DMS 273 (cell line): ENCODE results near the gene ARHGAP44.

Experiments used
- DNase-seq: peaks from one replicate; lab custom pipeline; 2025; ENCODE audit not compliant: unreplicated experiment; lab: John Stamatoyannopoulos, UW

Gene ARHGAP44

GRCh38 chr17:12896180-12896785 lies 107.0 kb downstream of the ARHGAP44 start:
- no peak for DNase-seq

- no peak for DNase-seq
Observed at GRCh38 chr17:12898110-12898509, 108.8 kb downstream of the ARHGAP44 start.

GRCh38 chr17:12899604-12900003 lies 110.3 kb downstream of the ARHGAP44 start:
- DNase-seq = no peak

- no peak for DNase-seq
Observed at GRCh38 chr17:12900474-12900873, 111.2 kb downstream of the ARHGAP44 start.

GRCh38 chr17:12902046-12902445 lies 112.7 kb downstream of the ARHGAP44 start:
- no peak for DNase-seq

DNA sequence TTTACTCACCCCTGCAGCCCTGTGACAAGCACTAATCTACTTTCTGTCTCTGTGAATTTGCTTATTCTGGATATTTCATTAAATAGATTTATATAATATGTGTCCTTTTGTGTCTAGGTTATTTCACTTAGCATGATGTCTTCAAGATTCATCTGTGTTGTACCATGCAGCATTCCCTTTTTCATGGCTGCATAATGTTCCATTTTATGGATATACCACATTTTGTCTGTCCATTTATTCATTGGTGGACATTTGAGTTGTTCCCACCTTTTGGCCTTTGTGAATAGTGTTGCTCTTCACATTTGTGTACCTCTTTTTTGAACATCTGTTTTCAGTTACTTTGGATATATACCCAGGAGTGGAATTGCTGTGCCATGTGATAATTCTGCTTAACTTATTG lies 118.2 kb downstream of the ARHGAP44 start:
- DNase-seq = no peak

GRCh38 chr17:12909046-12909445 lies 119.7 kb downstream of the ARHGAP44 start:
- no peak for DNase-seq

DNA sequence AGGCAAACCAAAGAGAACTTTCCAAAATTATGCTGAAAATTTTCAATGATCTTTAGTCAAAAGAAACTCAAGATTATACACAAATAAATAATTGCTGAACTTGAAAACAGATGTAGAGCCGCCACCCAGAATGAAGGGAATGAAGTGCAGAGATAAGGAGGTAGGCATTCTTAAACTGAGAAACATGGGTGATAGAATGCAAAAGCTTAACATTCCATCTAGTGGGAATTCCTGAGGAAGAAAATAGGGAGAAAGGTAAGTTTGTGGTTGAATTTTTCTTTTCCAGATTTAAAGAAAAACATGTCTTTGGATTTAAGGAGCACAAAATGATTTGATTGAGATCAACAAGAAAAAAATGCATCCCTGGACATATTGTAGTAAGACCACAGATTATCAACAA lies 120.2 kb downstream of the ARHGAP44 start:
- DNase-seq = no peak

DNA sequence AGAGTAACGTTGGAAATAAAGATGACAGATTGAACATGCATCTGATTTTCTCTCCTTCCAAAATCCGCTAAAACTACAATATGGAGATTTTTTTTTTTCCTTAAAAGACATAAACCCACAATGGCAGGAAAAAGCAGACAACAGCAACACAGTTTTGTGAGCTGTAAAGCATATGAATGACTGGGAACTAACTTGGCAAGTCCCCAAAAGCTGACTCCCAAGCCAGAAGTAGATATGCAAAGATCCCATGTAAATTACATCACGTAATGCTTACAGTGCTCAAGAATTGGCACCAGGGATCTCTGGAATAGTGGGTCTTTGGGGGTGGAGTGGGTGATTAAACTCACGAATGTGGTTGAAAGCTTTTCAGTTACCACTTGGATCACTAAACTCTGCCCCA lies 121.9 kb downstream of the ARHGAP44 start:
- DNase-seq = no peak

DNA sequence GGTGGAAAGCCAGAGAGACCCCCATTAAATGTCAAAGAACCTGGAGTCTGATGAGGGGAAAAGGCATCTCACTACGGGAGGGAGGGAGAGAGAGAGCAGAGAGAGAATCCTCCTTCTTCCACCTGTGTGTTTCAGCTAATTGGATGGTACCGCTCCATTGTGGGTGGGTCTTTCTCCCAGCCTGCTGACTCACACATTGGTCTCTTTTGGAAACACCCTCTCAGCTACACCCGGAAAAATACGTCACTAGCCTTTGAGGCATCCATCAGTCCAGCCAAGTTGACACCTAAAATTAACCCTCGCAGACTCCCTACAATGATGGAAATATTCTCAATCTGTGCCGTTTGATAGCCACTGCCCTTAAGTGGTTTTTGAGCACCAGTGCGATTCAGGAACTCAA lies 128.1 kb downstream of the ARHGAP44 start:
- no peak for DNase-seq

- no peak for DNase-seq
Observed at GRCh38 chr17:12918142-12918541, 128.8 kb downstream of the ARHGAP44 start.

DNA sequence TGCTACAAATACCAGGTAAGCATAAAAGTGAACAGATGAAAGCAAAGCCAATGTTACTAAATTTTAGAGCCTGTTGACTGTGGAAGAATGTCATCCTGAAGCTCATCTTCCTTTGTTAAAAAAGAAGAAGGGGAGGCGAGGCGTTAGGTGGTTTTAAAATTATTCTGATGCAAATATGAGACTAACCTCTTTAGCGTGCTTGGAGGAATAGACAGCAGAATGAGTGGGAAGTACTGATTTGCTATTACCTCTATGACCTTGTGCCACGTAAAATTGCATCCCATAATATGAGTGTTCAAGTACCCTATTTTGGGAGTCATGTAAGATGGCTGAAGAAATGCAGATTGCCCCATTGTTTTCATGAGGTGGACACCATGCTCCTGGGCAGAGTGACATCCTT lies 132.8 kb downstream of the ARHGAP44 start:
- no peak for DNase-seq

- DNase-seq = no peak
Observed at GRCh38 chr17:12924614-12925013, 135.3 kb downstream of the ARHGAP44 start.

- DNase-seq = no peak
Observed at GRCh38 chr17:12927001-12927400, 137.7 kb downstream of the ARHGAP44 start.

- DNase-seq = peak; percentile 3
Observed at GRCh38 chr17:12927541-12928425, 138.5 kb downstream of the ARHGAP44 start.

- peak; percentile 12 for DNase-seq
Observed at GRCh38 chr17:12928736-12929135, 139.4 kb downstream of the ARHGAP44 start.

DNA sequence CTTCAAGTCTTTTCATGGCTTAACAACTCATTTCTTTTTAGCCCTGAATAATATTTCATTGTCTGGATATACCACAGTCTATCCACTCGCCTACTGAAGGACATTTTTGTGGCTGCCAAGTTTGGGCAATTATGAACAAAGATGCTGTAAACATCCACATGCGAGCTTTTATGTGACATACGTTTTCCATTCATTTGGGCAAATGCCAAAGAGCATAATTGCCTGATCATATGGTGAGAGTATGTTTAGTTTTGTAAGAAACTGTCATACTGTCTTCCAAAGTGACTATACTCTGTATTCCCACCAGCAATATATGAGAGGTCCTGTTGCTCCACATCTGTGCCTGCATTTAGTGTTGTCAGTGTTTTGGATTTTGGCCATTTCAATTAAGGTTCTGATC lies 147.2 kb downstream of the ARHGAP44 start:
- DNase-seq = peak; percentile 13

- DNase-seq = no peak
Observed at GRCh38 chr17:12940699-12941098, 151.4 kb downstream of the ARHGAP44 start.

GRCh38 chr17:12947047-12947446 lies 157.7 kb downstream of the ARHGAP44 start:
- DNase-seq = no peak

DNA sequence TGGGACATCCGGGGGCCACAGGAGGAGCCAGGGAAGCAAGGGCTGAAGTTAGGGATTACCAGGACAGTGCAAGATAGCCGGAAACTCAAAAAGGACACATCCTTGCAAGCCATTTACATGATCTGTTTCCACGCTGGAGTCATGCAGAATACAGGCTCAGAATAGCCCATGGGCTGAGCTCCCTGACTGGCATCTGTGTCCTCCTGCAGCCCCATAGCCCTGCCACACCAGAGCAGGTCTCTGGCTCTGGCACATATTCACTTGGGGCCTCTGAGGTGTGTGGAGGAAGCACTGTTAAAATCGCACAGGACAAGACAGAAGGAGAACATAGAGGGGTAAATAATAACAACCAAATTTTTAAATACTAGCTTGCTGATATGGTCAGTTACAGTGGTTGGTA lies 162.7 kb downstream of the ARHGAP44 start:
- DNase-seq = no peak

DNA sequence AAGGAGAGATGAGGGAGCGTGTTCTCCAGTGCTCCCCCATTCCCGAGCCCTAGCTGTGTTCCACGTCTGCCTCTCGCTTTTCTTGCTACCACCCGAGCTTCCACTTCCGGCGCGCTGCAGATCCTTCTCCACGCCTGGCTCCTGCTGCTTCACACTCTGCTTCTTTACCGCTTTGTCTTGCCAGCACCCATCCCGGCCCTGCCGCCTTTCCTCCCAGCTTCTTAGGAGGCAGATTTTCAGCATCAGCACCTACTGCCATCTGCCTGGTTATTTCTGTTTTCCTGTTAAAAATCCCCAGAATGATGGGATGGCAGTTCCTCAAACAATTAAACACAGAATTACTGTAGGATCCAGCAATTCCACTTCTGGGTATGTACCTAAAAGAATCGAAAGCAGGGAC lies 163.9 kb downstream of the ARHGAP44 start:
- no peak for DNase-seq

- DNase-seq = no peak
Observed at GRCh38 chr17:12955521-12955920, 166.2 kb downstream of the ARHGAP44 start.

DNA sequence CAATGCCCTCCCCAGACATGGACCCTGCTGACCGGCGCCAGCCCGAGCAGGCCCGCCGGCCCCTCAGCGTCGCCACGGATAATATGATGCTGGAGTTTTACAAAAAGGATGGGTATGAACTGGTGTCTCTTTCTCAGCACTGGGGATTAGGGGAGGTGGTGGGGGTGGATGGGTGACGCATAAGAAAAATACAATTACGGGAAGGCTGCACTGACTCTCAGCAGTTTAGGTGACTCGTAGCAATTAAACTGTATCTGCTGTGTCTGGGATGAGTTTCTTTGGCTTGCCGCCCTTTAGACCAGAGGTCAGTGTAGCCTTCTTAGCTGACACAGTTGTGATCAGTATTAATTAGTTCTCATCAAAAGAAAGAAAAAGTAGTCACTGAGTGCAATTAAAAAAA lies 169.5 kb downstream of the ARHGAP44 start:
- no peak for DNase-seq
